IPS DF 6.9 (cell line): Measurements from ENCODE around the gene ZNF791.
A peak's percentile ranks its signal among the peaks of the same experiment; 100 is the strongest.
"Not testable (repeated sequence)": the region's sequence is repeated elsewhere in the genome, so short reads cannot be mapped to it uniquely, and the experiment has no call there.

ENCODE experiments used
- DNase-seq: peaks from one replicate; pipeline ENCODE4 v3.0.0-alpha.2; 2013; ENCODE audit warnings: low read depth, low spot score
- H3K27ac ChIP-seq: one replicate; pipeline ENCODE4 v1.5.1; 2013; ENCODE audit warnings: low read length, control low read depth
- H3K27me3 ChIP-seq: 2 replicates; pipeline ENCODE4 v1.6.1; 2013; ENCODE audit warnings: mild to moderate bottlenecking, low read length; ENCODE audit not compliant: control insufficient read depth, insufficient read depth
- H3K36me3 ChIP-seq: 2 replicates; pipeline ENCODE4 v1.6.1; 2013; ENCODE audit warnings: low read length; ENCODE audit not compliant: control insufficient read depth, insufficient read depth
- H3K4me1 ChIP-seq: 2 replicates; pipeline ENCODE4 v1.6.1; 2013; ENCODE audit warnings: low read length; ENCODE audit not compliant: control insufficient read depth, insufficient read depth
- H3K4me3 ChIP-seq: 2 replicates; pipeline ENCODE4 v1.5.1; 2013; ENCODE audit warnings: mild to moderate bottlenecking, low read length
- H3K9me3 ChIP-seq: 2 replicates; pipeline ENCODE4 v1.6.1; 2013; ENCODE audit warnings: low read length, inconsistent platforms; ENCODE audit not compliant: control insufficient read depth, insufficient read depth
- WGBS: extraction: QIAGEN DNeasy Blood & Tissue Kit; methylation state at CpG from one replicate; pipeline ENCODE4 v1.1.7; 2013; ENCODE audit warnings: mixed read lengths, missing lambda C conversion rate; ENCODE audit not compliant: insufficient read length, insufficient coverage; 5-methylcytosine and 5-hydroxymethylcytosine counted together

The ZNF791 gene

GRCh38 chr19:12597594-12597993 lies 13.1 kb upstream of the ZNF791 start:
- no peaks in the 10 kb centered on the region for H3K4me1 ChIP-seq
- WGBS: no CpG with 5 or more reads among the region's 11 CpGs
- no peaks in the 10 kb centered on the region for H3K27me3 ChIP-seq
- H3K4me3 ChIP-seq: no peak overlapping the region
- no peaks in the 10 kb centered on the region for H3K36me3 ChIP-seq
- DNase-seq: no peak
- no peaks in the 10 kb centered on the region for H3K9me3 ChIP-seq
- no peak overlapping the region for H3K27ac ChIP-seq

- no peak for DNase-seq
- Histone ChIP-seq H3K36me3 (no peaks in the 10 kb centered on the region), H3K4me1 (no peaks in the 10 kb centered on the region), H3K9me3 (no peaks in the 10 kb centered on the region), H3K4me3 (no peak overlapping the region), H3K27me3 (no peaks in the 10 kb centered on the region), H3K27ac (no peak overlapping the region)
- WGBS: no CpG with 5 or more reads among the region's 1 CpG
These were observed 7.0 kb upstream of the ZNF791 start for GRCh38 chr19:12603714-12604113.

GRCh38 chr19:12606796-12607195 lies 3.9 kb upstream of the ZNF791 start:
- DNase-seq: no peak
- Histone ChIP-seq H3K27me3 (no peaks in the 10 kb centered on the region), H3K27ac (no peak overlapping the region), H3K36me3 (no peaks in the 10 kb centered on the region), H3K4me3 (no peak overlapping the region), H3K4me1 (no peaks in the 10 kb centered on the region), H3K9me3 (no peaks in the 10 kb centered on the region)
- WGBS: no CpG with 5 or more reads among the region's 1 CpG

GRCh38 chr19:12607631-12608030 lies 3.1 kb upstream of the ZNF791 start:
- Histone ChIP-seq H3K4me1 (no peaks in the 10 kb centered on the region), H3K27ac (no peak overlapping the region), H3K9me3 (no peaks in the 10 kb centered on the region), H3K36me3 (no peaks in the 10 kb centered on the region), H3K4me3 (no peak overlapping the region), H3K27me3 (no peaks in the 10 kb centered on the region)
- WGBS: no CpG with 5 or more reads among the region's 3 CpGs
- DNase-seq: no peak

GRCh38 chr19:12611361-12611699 lies 610 bp downstream of the ZNF791 start:
- H3K4me1 ChIP-seq: no peaks in the 10 kb centered on the region
- H3K27ac ChIP-seq: no peak overlapping the region
- H3K4me3 ChIP-seq: peak overlapping the region; percentile 68
- no CpG with 5 or more reads among the region's 10 CpGs for WGBS
- no peaks in the 10 kb centered on the region for H3K27me3 ChIP-seq
- no peaks in the 10 kb centered on the region; the same call in 1 of the 2 replicates for H3K36me3 ChIP-seq
- DNase-seq: peak; percentile 33
- H3K9me3 ChIP-seq: no peaks in the 10 kb centered on the region

- no peak for DNase-seq
- Histone ChIP-seq H3K36me3 (no peaks in the 10 kb centered on the region; the same call in 1 of the 2 replicates), H3K27ac (no peak overlapping the region), H3K9me3 (no peaks in the 10 kb centered on the region), H3K27me3 (no peaks in the 10 kb centered on the region), H3K4me1 (no peaks in the 10 kb centered on the region), H3K4me3 (no peak overlapping the region)
- WGBS: no CpG with 5 or more reads among the region's 4 CpGs
These were observed 6.9 kb downstream of the ZNF791 start for GRCh38 chr19:12617646-12618045.

GRCh38 chr19:12621253-12622024 lies 10.7 kb downstream of the ZNF791 start:
- not testable (repeated sequence) for H3K27ac ChIP-seq, H3K9me3 ChIP-seq, H3K27me3 ChIP-seq, H3K4me3 ChIP-seq, H3K4me1 ChIP-seq, H3K36me3 ChIP-seq, DNase-seq
- no CpG with 5 or more reads among the region's 26 CpGs for WGBS

GRCh38 chr19:12623361-12624031 lies 12.8 kb downstream of the ZNF791 start:
- WGBS: no CpG with 5 or more reads among the region's 4 CpGs
- Histone ChIP-seq H3K27ac (no peak overlapping the region), H3K36me3 (peaks cover 24% of the 10 kb centered on the region; the same call in 1 of the 2 replicates), H3K27me3 (no peaks in the 10 kb centered on the region), H3K4me3 (no peak overlapping the region), H3K9me3 (peaks cover 8% of the 10 kb centered on the region), H3K4me1 (no peaks in the 10 kb centered on the region)
- DNase-seq: no peak

- H3K4me3 ChIP-seq: no peak overlapping the region
- DNase-seq: no peak
- peaks cover 31% of the 10 kb centered on the region; the same call in 1 of the 2 replicates for H3K36me3 ChIP-seq
- no peaks in the 10 kb centered on the region for H3K4me1 ChIP-seq
- no peak overlapping the region for H3K27ac ChIP-seq
- H3K9me3 ChIP-seq: peaks cover 12% of the 10 kb centered on the region
- no peaks in the 10 kb centered on the region for H3K27me3 ChIP-seq
- no CpG with 5 or more reads among the region's 8 CpGs for WGBS
These were observed 16.2 kb downstream of the ZNF791 start for GRCh38 chr19:12626958-12627357.

GRCh38 chr19:12628040-12629022 lies 17.6 kb downstream of the ZNF791 start:
- DNase-seq: no peak
- Histone ChIP-seq H3K27ac (no peak overlapping the region), H3K4me1 (no peaks in the 10 kb centered on the region), H3K27me3 (no peaks in the 10 kb centered on the region), H3K4me3 (no peak overlapping the region), H3K36me3 (peaks cover 31% of the 10 kb centered on the region; the same call in 1 of the 2 replicates), H3K9me3 (peaks cover 12% of the 10 kb centered on the region)
- WGBS: no CpG with 5 or more reads among the region's 17 CpGs
